Heart right ventricle (tissue), 16 donors: ENCODE results near the gene PHEX. TPM values are rescaled to one million over a fixed set of nuclear protein-coding genes. Genes with fewer than 3 reads are reported as not detected.

Experiments used
- ATAC-seq, 8 donors: fragments of 200-7000 bp; cut with Tn5 transposase; one replicate each; pipeline ENCODE4 v1.9.1; 2020; ENCODE audit warnings: mild to moderate bottlenecking in 8 of 8, moderate library complexity in 8 of 8, moderate number of reproducible peaks in 1 of 8
- DNase-seq, 2 donors: peaks; one replicate each; pipeline ENCODE4 v3.0.0-alpha.2; 2020
- H3K27ac ChIP-seq, 10 donors: fragments of 200-600 bp; sonication (generic) in 2 of 10; one replicate each; pipeline versions ENCODE4 v1.5.0 to v1.8.0; 2020 to 2022; ENCODE audit warnings: mild to moderate bottlenecking in 3 of 10
- H3K27me3 ChIP-seq, 7 donors: fragments of 200-600 bp; one replicate each; pipeline ENCODE4 v1.8.0; 2021 to 2022; ENCODE audit warnings: mild to moderate bottlenecking in 2 of 7
- H3K36me3 ChIP-seq, 9 donors: fragments of 200-600 bp; sonication (generic) in 1 of 9; one replicate each; pipeline versions ENCODE4 v1.5.0 to v1.8.0; 2020 to 2022; ENCODE audit warnings: mild to moderate bottlenecking in 2 of 9
- H3K4me1 ChIP-seq, 9 donors: fragments of 200-600 bp; sonication (generic) in 1 of 9; one replicate each; pipeline versions ENCODE4 v1.5.0 to v1.8.0; 2020 to 2022; ENCODE audit warnings: mild to moderate bottlenecking in 4 of 9
- H3K4me3 ChIP-seq, 10 donors: fragments of 200-600 bp; sonication (generic) in 2 of 10; one replicate each; pipeline versions ENCODE4 v1.5.0 to v1.8.0; 2020 to 2022; ENCODE audit warnings: mild to moderate bottlenecking in 7 of 10, moderate library complexity in 2 of 10
- H3K9me3 ChIP-seq, 11 donors: fragments of 200-600 bp in 10 of 11; sonication (generic) in 2 of 11; one replicate each; pipeline versions ENCODE4 v1.5.0 to v1.8.0; 2013 to 2022; ENCODE audit warnings: mild to moderate bottlenecking in 2 of 11, control low read depth in 1 of 11, moderate library complexity in 1 of 11
- WGBS, 2 donors: extraction: QIAGEN DNeasy Blood & Tissue Kit; methylation state at CpG; one replicate each; pipeline ENCODE4 v1.1.7; 2013; ENCODE audit warnings: inconsistent platforms in 1 of 2; 5-methylcytosine and 5-hydroxymethylcytosine counted together
- intact Hi-C, 10 donors: fragments of 100-400 bp; cut with DNase I; formaldehyde crosslinking; loops; one replicate each; pipeline versions ENCODE4 v1.11.1 to v1.14.2; 2022
- polyA plus RNA-seq, 2 donors: library from polyadenylated mRNA; stranded (reverse); fragments of 200-250 nt; gene quantifications; one replicate each; pipeline ENCODE4 v1.2.3, GENCODE V29; 2013
- total RNA-seq, 10 donors: library from RNA; stranded (reverse); fragmentation: NEBNext Ultra II Directional in 3 of 10; extraction: Animal tissue kit (Norgen Biotek cat#: 25700) in 3 of 10; gene quantifications; one replicate each; pipeline versions ENCODE4 v1.2.1 to v1.2.4, GENCODE V29; 2021 to 2023
- TF ChIP-seq, protein P1 (sequence below), 9 donors: fragments of 200-600 bp; sonication (generic) in 2 of 9; IDR thresholded peaks; one replicate each; pipeline versions ENCODE4 v1.5.0 to v1.8.0; 2021 to 2022; ENCODE audit warnings: antibody characterized with exemption in 9 of 9, mild to moderate bottlenecking in 5 of 9, moderate library complexity in 1 of 9
- donor health status: Arrhythmogenic right ventricular cardiomyopathy.
- donor health status: ischemic (EF 13 %, LVEDD 7.1; RV severe dilation, severe dysfunction).
- donor health status: healthy with polysubstance abuse.
- donor health status: DM: no; HTN: yes; CAD: no.
- donor health status: DM: no; HTN: no; CAD: no.
- donor health status: ischemic (EF 25% LVEDD 6.9; RV normal size, moderate dysfunction).
- donor health status: ischemic (EF 25% LVEDD 5.7; RV mildly dilated, moderate dysfunction).
- donor health status: healthy.
- donor health status: DM: yes; HTN: yes; CAD: no.
- donor health status: Ischemic cardiomyopathy.
- donor health status: ischemic (EF 35%, LVEDD 5.7; RV mildly dilated, moderate dysfunction).
- donor health status: nonischemic (EF 11% LVEDD 7.7; RV severe dilation, severe dysfunction).
- donor health status: DM: yes; HTN: yes; CAD: no.
- donor health status: PGD.
- donor health status: ischemic (EF 29% LVEDD 5.4; RV normal size, mild dysfunction).
- donor health status: nonischemic (EF 23%, LVEDD 6.1; RV moderate dilation, normal function).

The PHEX gene
- total and polyA plus RNA-seq, 12 donors: 0.01 to 0.36 (median 0.18) TPM; not detected in 3

DNA sequence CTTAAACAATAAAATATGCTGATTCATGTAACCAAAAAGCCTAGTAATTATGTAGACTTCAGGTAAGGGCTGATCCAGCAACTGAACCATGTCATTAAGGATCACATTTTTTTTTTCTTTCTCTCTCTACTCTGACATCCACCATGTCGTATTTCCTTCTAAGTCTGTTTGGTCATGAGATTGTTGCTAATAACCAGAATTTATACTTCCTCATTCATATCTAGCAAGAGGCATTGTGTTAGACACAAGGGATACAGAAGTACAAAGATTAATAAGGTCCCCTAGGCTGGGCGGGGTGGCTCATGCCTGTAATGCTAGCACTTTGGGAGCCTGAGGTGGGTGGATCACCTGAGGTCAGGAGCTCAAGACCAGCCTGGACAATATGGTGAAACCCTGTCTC lies 24.1 kb downstream of the PHEX start:
- Histone ChIP-seq H3K9me3 (no peaks in the 10 kb centered on the region), H3K4me3 (no peak overlapping the region), H3K27me3 (peaks cover 0 to 10% (median 0%) of the 10 kb centered on the region in 7 donors), H3K4me1 (peaks cover 0 to 3% (median 0%) of the 10 kb centered on the region in 9 donors), H3K36me3 (no peaks in the 10 kb centered on the region), H3K27ac (no peak overlapping the region)
- ATAC-seq (no peak), DNase-seq (no peak)
- 81 to 89% methylated on average over 2 of the region's 2 CpGs for WGBS, 2 donors
- intact Hi-C loops: no loop called here
- TF ChIP-seq, protein P1, sequence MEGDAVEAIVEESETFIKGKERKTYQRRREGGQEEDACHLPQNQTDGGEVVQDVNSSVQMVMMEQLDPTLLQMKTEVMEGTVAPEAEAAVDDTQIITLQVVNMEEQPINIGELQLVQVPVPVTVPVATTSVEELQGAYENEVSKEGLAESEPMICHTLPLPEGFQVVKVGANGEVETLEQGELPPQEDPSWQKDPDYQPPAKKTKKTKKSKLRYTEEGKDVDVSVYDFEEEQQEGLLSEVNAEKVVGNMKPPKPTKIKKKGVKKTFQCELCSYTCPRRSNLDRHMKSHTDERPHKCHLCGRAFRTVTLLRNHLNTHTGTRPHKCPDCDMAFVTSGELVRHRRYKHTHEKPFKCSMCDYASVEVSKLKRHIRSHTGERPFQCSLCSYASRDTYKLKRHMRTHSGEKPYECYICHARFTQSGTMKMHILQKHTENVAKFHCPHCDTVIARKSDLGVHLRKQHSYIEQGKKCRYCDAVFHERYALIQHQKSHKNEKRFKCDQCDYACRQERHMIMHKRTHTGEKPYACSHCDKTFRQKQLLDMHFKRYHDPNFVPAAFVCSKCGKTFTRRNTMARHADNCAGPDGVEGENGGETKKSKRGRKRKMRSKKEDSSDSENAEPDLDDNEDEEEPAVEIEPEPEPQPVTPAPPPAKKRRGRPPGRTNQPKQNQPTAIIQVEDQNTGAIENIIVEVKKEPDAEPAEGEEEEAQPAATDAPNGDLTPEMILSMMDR (IDR thresholded peaks at IDR 0.05): no peak

GRCh38 chrX:22057667-22058066 lies 25.5 kb downstream of the PHEX start:
- H3K27ac ChIP-seq: no peak overlapping the region
- ATAC-seq (no peak), DNase-seq (no peak)
- no peaks in the 10 kb centered on the region for H3K9me3 ChIP-seq
- TF ChIP-seq, protein P1 (IDR thresholded peaks at IDR 0.05): no peak
- no peak overlapping the region for H3K4me3 ChIP-seq
- intact Hi-C loops: no loop called here
- 87 to 97% methylated on average over 3 of the region's 3 CpGs for WGBS, 2 donors
- H3K36me3 ChIP-seq: no peaks in the 10 kb centered on the region
- H3K27me3 ChIP-seq: peaks cover 0 to under 1% (median 0%) of the 10 kb centered on the region in 7 donors
- peaks cover 0 to 3% (median 0%) of the 10 kb centered on the region in 9 donors for H3K4me1 ChIP-seq

DNA sequence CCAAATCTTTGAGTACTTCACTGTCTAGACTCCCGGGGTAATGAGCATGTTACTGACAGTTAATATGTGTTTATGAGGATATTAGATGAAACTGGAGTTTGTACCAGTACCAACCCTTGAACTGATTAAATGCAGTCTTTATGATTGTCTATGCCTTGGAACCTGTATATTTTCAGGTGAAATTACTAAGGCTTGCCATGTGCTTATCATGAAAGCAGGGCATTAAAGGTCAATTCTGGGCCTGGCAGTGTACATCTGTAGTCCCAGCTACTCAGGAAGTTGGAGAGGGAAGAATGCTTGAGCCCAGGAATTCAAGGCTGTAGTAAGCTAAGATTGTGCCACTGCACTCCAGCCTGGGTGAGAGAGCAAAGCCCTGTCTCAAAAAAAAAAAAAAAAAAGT lies 27.6 kb downstream of the PHEX start:
- no peaks in the 10 kb centered on the region for H3K36me3 ChIP-seq
- no peak for ATAC-seq
- H3K27me3 ChIP-seq: no peaks in the 10 kb centered on the region
- H3K4me1 ChIP-seq: peaks cover 0 to 3% (median 0%) of the 10 kb centered on the region in 9 donors
- no peak for DNase-seq
- intact Hi-C loops: no loop called here
- no peak overlapping the region for H3K27ac ChIP-seq
- WGBS, 2 donors: 85 to 94% methylated on average over 1 of the region's 1 CpG
- H3K4me3 ChIP-seq: no peak overlapping the region
- no peaks in the 10 kb centered on the region for H3K9me3 ChIP-seq
- TF ChIP-seq, protein P1 (IDR thresholded peaks at IDR 0.05): no peak

DNA sequence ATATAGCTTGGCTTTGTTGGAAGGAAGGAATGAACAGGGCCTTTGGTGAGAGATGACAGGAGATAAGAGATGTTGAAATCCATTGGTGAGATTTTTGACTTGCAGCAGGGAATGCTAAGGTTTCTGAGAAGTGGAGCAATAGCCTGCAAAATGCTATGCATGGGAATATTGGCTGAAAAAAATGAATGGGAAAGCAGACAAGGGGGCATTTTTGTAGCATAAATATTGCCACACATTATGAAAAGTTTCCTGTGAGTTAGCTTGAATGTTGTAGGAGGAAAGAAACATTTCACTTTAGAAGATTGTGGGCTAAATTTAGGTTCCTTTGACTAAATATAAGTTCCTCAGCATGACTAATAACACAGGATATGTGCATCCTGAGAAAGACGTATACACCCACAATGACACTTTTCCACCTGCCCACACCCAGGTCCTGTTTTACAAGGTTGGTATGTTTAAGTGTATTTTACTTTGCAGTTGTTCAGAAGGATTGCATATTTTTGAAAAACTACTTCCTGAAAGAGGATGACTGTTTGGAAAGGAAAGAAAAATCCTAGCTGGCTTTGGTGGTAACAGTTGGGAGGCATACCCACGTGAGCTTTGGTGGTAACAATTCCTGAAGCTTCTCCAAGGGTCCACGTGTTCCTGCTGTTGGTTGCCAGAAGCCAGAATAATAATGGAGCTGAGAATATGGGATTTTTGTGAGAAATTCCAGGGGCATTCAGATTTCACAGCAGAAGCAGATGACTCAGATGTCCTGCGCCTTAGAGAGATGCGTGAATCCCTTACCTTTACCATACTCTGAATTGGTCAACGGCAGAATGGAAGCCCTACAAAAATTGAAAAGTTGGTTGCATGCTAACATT lies 28.5 kb downstream of the PHEX start:
- intact Hi-C loops: no loop called here
- Histone ChIP-seq H3K27ac (no peak overlapping the region), H3K4me3 (no peak overlapping the region), H3K36me3 (no peaks in the 10 kb centered on the region), H3K9me3 (no peaks in the 10 kb centered on the region), H3K4me1 (peaks cover 0 to 3% (median 0%) of the 10 kb centered on the region in 9 donors), H3K27me3 (no peaks in the 10 kb centered on the region)
- no peak for ATAC-seq
- 72 to 74% methylated on average over 6 of the region's 6 CpGs for WGBS, 2 donors
- DNase-seq: no peak
- TF ChIP-seq, protein P1 (IDR thresholded peaks at IDR 0.05): no peak
